HL-60 (cell line): ENCODE measurements around the gene GMDS.

ENCODE experiments used
- CTCF ChIP-seq: IDR thresholded peaks from one replicate; pipeline ENCODE4 v1.5.1; 2011; ENCODE audit warnings: low read length, control low read depth, inconsistent platforms; ENCODE audit not compliant: insufficient read depth
- GABPA ChIP-seq: IDR thresholded peaks from 2 replicates; pipeline ENCODE4 v1.6.1; 2012; ENCODE audit warnings: low read depth
- POLR2AphosphoS5 ChIP-seq: IDR thresholded peaks from 2 replicates; pipeline ENCODE4 v1.6.1; 2012; ENCODE audit warnings: low read depth
- REST ChIP-seq: IDR thresholded peaks from 2 replicates; pipeline ENCODE4 v1.6.1; 2012; ENCODE audit warnings: low read depth; ENCODE audit not compliant: insufficient replicate concordance
- SPI1 ChIP-seq: IDR thresholded peaks from 2 replicates; pipeline ENCODE4 v1.6.1; 2012; ENCODE audit warnings: low read depth, mild to moderate bottlenecking, borderline replicate concordance

- TF ChIP-seq CTCF (no peak), POLR2AphosphoS5 (no peak), REST (no peak), GABPA (no peak), SPI1 (no peak)
Observed at GRCh38 chr6:1798965-1799325, 446.5 kb downstream of the GMDS start.
